ENCODE measurements around the gene SCO2. TPM values are rescaled to one million over a fixed set of nuclear protein-coding genes. Genes with fewer than 3 reads are reported as not detected.

SCO2 gene
- total and polyA plus RNA-seq, 2 of the 13 experiments (the other 11 are each of a cell fraction or from before 2014, with no cell fraction given): 0.32 to 3.7 TPM

GRCh38 chr22:50531962-50532674 is 6.7 kb upstream of the SCO2 start (continued):
- TF ChIP-seq MYPOP (CRISPR knock-in tag; IDR thresholded peaks at IDR 0.05): 0 out of 2 replicates have a peak, but pooled peaks have one; percentile 50
- TF ChIP-seq SP1 (IDR thresholded peaks at IDR 0.05): no peak
- no peak for TF ChIP-seq SP1 (CRISPR knock-in tag; IDR thresholded peaks at IDR 0.05)
- no peak for TF ChIP-seq KLF16 (CRISPR knock-in tag; IDR thresholded peaks at IDR 0.05)
- TF ChIP-seq FOXP4 (CRISPR knock-in tag; IDR thresholded peaks at IDR 0.05): no peak; the same call in 1 of the 2 replicates
- 0 out of 2 replicates have a peak, but pooled peaks have one; percentile 37 for TF ChIP-seq ZNF501 (CRISPR knock-in tag; IDR thresholded peaks at IDR 0.05)
- peak; percentile 66; the same call in 1 of the 2 replicates for TF ChIP-seq ZBTB10 (CRISPR knock-in tag; IDR thresholded peaks at IDR 0.05; ENCODE audit: borderline replicate concordance)
- no peak for TF ChIP-seq ZNF414 (CRISPR knock-in tag; IDR thresholded peaks at IDR 0.05)
- no peak for TF ChIP-seq NFE2L1 (CRISPR knock-in tag; IDR thresholded peaks at IDR 0.05; ENCODE audit: borderline replicate concordance)
- TF ChIP-seq ZNF598 (CRISPR knock-in tag; IDR thresholded peaks at IDR 0.05; ENCODE audit: borderline replicate concordance): 0 out of 2 replicates have a peak, but pooled peaks have one; percentile 45
- no peak for TF ChIP-seq ZNF460 (CRISPR knock-in tag; IDR thresholded peaks at IDR 0.05; ENCODE audit: borderline replicate concordance)
- peak; percentile 98 for TF ChIP-seq AKAP8 (CRISPR knock-in tag; IDR thresholded peaks at IDR 0.05)
- TF ChIP-seq, protein P1, sequence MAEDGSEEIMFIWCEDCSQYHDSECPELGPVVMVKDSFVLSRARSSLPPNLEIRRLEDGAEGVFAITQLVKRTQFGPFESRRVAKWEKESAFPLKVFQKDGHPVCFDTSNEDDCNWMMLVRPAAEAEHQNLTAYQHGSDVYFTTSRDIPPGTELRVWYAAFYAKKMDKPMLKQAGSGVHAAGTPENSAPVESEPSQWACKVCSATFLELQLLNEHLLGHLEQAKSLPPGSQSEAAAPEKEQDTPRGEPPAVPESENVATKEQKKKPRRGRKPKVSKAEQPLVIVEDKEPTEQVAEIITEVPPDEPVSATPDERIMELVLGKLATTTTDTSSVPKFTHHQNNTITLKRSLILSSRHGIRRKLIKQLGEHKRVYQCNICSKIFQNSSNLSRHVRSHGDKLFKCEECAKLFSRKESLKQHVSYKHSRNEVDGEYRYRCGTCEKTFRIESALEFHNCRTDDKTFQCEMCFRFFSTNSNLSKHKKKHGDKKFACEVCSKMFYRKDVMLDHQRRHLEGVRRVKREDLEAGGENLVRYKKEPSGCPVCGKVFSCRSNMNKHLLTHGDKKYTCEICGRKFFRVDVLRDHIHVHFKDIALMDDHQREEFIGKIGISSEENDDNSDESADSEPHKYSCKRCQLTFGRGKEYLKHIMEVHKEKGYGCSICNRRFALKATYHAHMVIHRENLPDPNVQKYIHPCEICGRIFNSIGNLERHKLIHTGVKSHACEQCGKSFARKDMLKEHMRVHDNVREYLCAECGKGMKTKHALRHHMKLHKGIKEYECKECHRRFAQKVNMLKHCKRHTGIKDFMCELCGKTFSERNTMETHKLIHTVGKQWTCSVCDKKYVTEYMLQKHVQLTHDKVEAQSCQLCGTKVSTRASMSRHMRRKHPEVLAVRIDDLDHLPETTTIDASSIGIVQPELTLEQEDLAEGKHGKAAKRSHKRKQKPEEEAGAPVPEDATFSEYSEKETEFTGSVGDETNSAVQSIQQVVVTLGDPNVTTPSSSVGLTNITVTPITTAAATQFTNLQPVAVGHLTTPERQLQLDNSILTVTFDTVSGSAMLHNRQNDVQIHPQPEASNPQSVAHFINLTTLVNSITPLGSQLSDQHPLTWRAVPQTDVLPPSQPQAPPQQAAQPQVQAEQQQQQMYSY (CRISPR knock-in tag; IDR thresholded peaks at IDR 0.05): 0 out of 2 replicates have a peak, but pooled peaks have one; percentile 39
- TF ChIP-seq ZSCAN25 (CRISPR knock-in tag; IDR thresholded peaks at IDR 0.05): peak; percentile 13; the same call in 1 of the 2 replicates

All from HepG2 (cell line).